H1 (cell line): Measurements from ENCODE around the gene PAGE2.
"Not testable (repeated sequence)": the region's sequence is repeated elsewhere in the genome, so short reads cannot be mapped to it uniquely, and the experiment has no call there.

Experiments
- EGR1 ChIP-seq: IDR thresholded peaks from 2 replicates; pipeline ENCODE4 v1.6.1; 2011; ENCODE audit warnings: low read depth, low read length, borderline replicate concordance
- EZH2 ChIP-seq: fragments of 200-600 bp; sonication (generic); IDR thresholded peaks from 2 replicates; pipeline ENCODE4 v1.7.1; 2012; ENCODE audit warnings: low read depth, mild to moderate bottlenecking, moderate library complexity, low read length, inconsistent platforms; ENCODE audit not compliant: severe bottlenecking
- TAF1 ChIP-seq: IDR thresholded peaks from 2 replicates; pipeline ENCODE4 v1.6.1; 2011; ENCODE audit warnings: mild to moderate bottlenecking, low read depth, low read length
- TF ChIP-seq, protein P1 (sequence below), 3 experiments: IDR thresholded peaks; 1 replicate in 2 of 3; 2 replicates in 1 of 3; pipeline versions ENCODE4 v1.5.1 to v1.6.1; 2011; ENCODE audit warnings: low read length in 3 of 3, mild to moderate bottlenecking in 3 of 3, inconsistent platforms in 2 of 3, low read depth in 1 of 3, moderate library complexity in 1 of 3; ENCODE audit not compliant: insufficient read depth in 1 of 3; ENCODE audit errors: control extremely low read depth in 1 of 3
- TF ChIP-seq, protein P2 (sequence below): IDR thresholded peaks from 2 replicates; pipeline ENCODE4 v1.6.1; 2012; ENCODE audit warnings: inconsistent platforms

DNA sequence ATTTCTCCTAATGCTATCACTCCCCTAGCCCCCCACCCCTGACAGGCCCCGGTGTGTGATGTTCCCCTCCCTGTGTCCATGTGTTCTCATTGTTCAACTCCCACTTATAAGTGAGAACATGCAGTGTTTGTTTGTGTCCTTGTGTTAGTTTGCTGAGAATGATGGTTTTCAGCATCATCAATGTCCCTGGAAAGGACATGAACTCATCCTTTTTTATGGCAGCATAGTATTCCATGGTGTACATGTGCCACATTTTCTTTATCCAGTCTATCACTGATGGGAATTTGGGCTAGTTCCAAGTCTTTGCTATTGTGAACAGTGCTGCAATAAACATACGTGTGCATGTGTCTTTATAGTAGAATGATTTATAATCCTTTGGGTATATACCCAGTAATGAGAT is 21.6 kb upstream of the PAGE2 start:
- TF ChIP-seq, protein P1, sequence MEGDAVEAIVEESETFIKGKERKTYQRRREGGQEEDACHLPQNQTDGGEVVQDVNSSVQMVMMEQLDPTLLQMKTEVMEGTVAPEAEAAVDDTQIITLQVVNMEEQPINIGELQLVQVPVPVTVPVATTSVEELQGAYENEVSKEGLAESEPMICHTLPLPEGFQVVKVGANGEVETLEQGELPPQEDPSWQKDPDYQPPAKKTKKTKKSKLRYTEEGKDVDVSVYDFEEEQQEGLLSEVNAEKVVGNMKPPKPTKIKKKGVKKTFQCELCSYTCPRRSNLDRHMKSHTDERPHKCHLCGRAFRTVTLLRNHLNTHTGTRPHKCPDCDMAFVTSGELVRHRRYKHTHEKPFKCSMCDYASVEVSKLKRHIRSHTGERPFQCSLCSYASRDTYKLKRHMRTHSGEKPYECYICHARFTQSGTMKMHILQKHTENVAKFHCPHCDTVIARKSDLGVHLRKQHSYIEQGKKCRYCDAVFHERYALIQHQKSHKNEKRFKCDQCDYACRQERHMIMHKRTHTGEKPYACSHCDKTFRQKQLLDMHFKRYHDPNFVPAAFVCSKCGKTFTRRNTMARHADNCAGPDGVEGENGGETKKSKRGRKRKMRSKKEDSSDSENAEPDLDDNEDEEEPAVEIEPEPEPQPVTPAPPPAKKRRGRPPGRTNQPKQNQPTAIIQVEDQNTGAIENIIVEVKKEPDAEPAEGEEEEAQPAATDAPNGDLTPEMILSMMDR (IDR thresholded peaks at IDR 0.05; ENCODE audit: control extremely low read depth in 1 of 3, insufficient read depth in 1 of 3, low read depth in 1 of 3, low read length in 3 of 3), result not testable (repeated sequence)
- TF ChIP-seq TAF1, EZH2, EGR1: not testable (repeated sequence)
- TF ChIP-seq, protein P2, sequence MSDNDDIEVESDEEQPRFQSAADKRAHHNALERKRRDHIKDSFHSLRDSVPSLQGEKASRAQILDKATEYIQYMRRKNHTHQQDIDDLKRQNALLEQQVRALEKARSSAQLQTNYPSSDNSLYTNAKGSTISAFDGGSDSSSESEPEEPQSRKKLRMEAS, result not testable (repeated sequence)
